SU-DHL-6 (cell line): ENCODE results near the gene RAI1.

Source experiments
- H2AFZ ChIP-seq: fragments of 200-600 bp; sonication (generic); 2 replicates; pipeline ENCODE4 v1.6.1; 2014; ENCODE audit warnings: low read depth, mild to moderate bottlenecking, moderate library complexity, mixed read lengths, antibody characterized with exemption, low read length; ENCODE audit not compliant: severe bottlenecking
- H3F3A ChIP-seq: fragments of 200-600 bp; shearing (Covaris generic); 2 replicates; pipeline ENCODE4 v1.6.0; 2016; ENCODE audit warnings: antibody characterized with exemption, mild to moderate bottlenecking; ENCODE audit not compliant: insufficient read depth
- H3K27ac ChIP-seq: fragments of 200-600 bp; sonication (generic); 2 replicates; pipeline ENCODE4 v1.5.1; 2016; ENCODE audit warnings: low read depth, mild to moderate bottlenecking, low read length, moderate library complexity, mixed read lengths
- H3K27me3 ChIP-seq: fragments of 200-600 bp; sonication (generic), shearing (Covaris generic); 2 replicates; pipeline ENCODE4 v1.6.0; 2014; ENCODE audit warnings: mild to moderate bottlenecking, low read length
- H3K36me3 ChIP-seq: fragments of 200-600 bp; sonication (generic); 2 replicates; pipeline ENCODE4 v1.6.1; 2014; ENCODE audit warnings: mild to moderate bottlenecking, low read length, mixed read lengths
- H3K4me2 ChIP-seq: fragments of 300-600, 200-600 bp; shearing (Covaris generic), sonication (generic); 2 replicates; pipeline ENCODE4 v1.6.0; 2014; ENCODE audit warnings: low read length, low read depth, mild to moderate bottlenecking; ENCODE audit not compliant: poor library complexity, severe bottlenecking
- H3K4me3 ChIP-seq: fragments of 200-600 bp; sonication (generic); 2 replicates; pipeline ENCODE4 v1.5.1; 2014; ENCODE audit warnings: antibody characterized with exemption, low read length, mild to moderate bottlenecking, mixed read lengths; ENCODE audit not compliant: insufficient read depth, poor library complexity, severe bottlenecking
- H3K79me2 ChIP-seq: fragments of 200-600 bp; sonication (generic); 2 replicates; pipeline ENCODE4 v1.6.1; 2014; ENCODE audit warnings: mild to moderate bottlenecking, low read length, moderate library complexity; ENCODE audit not compliant: insufficient read depth
- H3K9ac ChIP-seq: fragments of 200-600 bp; sonication (generic); 2 replicates; pipeline ENCODE4 v1.7.0; 2014; ENCODE audit warnings: mild to moderate bottlenecking, low read length
- H3K9me2 ChIP-seq: fragments of 200-600 bp; sonication (generic); replicated peaks from 2 replicates; pipeline ENCODE4 v1.6.1; 2014; ENCODE audit warnings: low read length; ENCODE audit not compliant: insufficient read depth
- H3K9me3 ChIP-seq: fragments of 200-600 bp; sonication (generic); 2 replicates; pipeline ENCODE4 v1.6.1; 2014; ENCODE audit warnings: low read length, mixed read lengths; ENCODE audit not compliant: insufficient read depth
- H4K20me1 ChIP-seq: fragments of 200-600 bp; sonication (generic); 2 replicates; pipeline ENCODE4 v1.6.1; 2014; ENCODE audit warnings: low read depth, mild to moderate bottlenecking, antibody characterized with exemption, low read length, moderate library complexity, mixed read lengths
- CTCF ChIP-seq: fragments of 200-600 bp; sonication (generic); IDR thresholded peaks from one replicate; pipeline ENCODE4 v1.5.1; 2017; ENCODE audit warnings: antibody characterized with exemption, mild to moderate bottlenecking, low read length, moderate library complexity; ENCODE audit not compliant: insufficient read depth, poor library complexity, severe bottlenecking
- EZH2phosphoT487 ChIP-seq: fragments of 200-600 bp; sonication (generic), shearing (Covaris generic); conservative IDR thresholded peaks from 2 replicates; pipeline ENCODE4 v1.6.1; 2018; ENCODE audit warnings: mild to moderate bottlenecking, antibody characterized with exemption, low read length, moderate library complexity, mixed read lengths

RAI1 gene

GRCh38 chr17:17710728-17711541, 29.7 kb downstream of the RAI1 start:
- H3K9me2 ChIP-seq = no peaks in the 10 kb centered on the region
- TF ChIP-seq EZH2phosphoT487 (no peak), CTCF (no peak)
- no peaks in the 10 kb centered on the region for H3K36me3 ChIP-seq
- H3K9me3 ChIP-seq = no peaks in the 10 kb centered on the region
- H3K79me2 ChIP-seq = no peaks in the 10 kb centered on the region
- no peaks in the 10 kb centered on the region for H3K27me3 ChIP-seq
- no peak overlapping the region for H2AFZ ChIP-seq
- no peak overlapping the region for H3K4me3 ChIP-seq
- no peaks in the 10 kb centered on the region for H4K20me1 ChIP-seq
- H3F3A ChIP-seq = no peaks in the 10 kb centered on the region
- no peak overlapping the region for H3K9ac ChIP-seq
- H3K4me2 ChIP-seq = no peak overlapping the region
- H3K27ac ChIP-seq = no peak overlapping the region

- H3F3A ChIP-seq = no peaks in the 10 kb centered on the region
- TF ChIP-seq EZH2phosphoT487 (no peak), CTCF (no peak)
- H3K27me3 ChIP-seq = no peaks in the 10 kb centered on the region
- H3K4me3 ChIP-seq = no peak overlapping the region
- H3K79me2 ChIP-seq = no peaks in the 10 kb centered on the region
- no peak overlapping the region for H3K9ac ChIP-seq
- no peaks in the 10 kb centered on the region for H4K20me1 ChIP-seq
- H3K9me3 ChIP-seq = no peaks in the 10 kb centered on the region
- H3K9me2 ChIP-seq = no peaks in the 10 kb centered on the region
- H3K36me3 ChIP-seq = no peaks in the 10 kb centered on the region
- no peak overlapping the region for H3K27ac ChIP-seq
- no peak overlapping the region for H3K4me2 ChIP-seq
- H2AFZ ChIP-seq = no peak overlapping the region
Measured at GRCh38 chr17:17711641-17712162, 30.4 kb downstream of the RAI1 start.

DNA sequence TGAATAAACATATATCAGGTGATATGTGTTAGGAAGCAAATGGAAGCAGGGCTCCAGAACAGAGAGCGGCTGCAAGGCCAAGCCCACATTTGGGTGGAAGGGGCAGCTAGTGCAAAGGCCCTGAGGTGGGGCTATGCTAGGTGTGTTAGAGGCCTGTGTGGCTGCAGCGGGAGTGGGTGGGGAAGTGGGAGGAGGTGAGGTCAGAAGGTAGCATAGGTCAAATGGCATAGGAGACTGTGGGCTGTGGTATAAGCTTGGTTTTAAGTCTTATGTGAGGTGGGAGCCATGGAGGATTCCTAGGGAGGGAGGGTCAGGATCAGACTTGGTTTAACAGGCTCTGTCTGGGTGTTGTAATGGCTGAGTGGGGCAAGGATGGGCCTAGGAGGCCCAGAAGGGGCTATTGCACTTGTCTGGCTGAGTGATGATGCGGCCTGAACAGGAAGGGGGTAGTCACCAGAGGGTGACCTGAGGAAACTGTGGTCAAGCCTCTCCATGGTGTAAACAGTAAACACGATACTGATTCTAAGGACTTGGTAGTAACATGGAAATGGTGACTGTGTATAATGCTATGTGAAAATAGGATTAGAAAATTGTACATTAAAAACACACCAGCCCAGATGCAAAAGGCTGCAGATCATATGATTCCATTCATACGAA, 31.1 kb downstream of the RAI1 start:
- H3K79me2 ChIP-seq = no peaks in the 10 kb centered on the region
- no peaks in the 10 kb centered on the region for H3K27me3 ChIP-seq
- H3F3A ChIP-seq = no peaks in the 10 kb centered on the region
- H3K36me3 ChIP-seq = no peaks in the 10 kb centered on the region
- H3K9me2 ChIP-seq = no peaks in the 10 kb centered on the region
- no peak overlapping the region for H3K9ac ChIP-seq
- no peak for TF ChIP-seq EZH2phosphoT487
- TF ChIP-seq CTCF = no peak
- no peak overlapping the region for H3K27ac ChIP-seq
- H3K4me3 ChIP-seq = no peak overlapping the region
- H2AFZ ChIP-seq = no peak overlapping the region
- H3K9me3 ChIP-seq = no peaks in the 10 kb centered on the region
- H3K4me2 ChIP-seq = no peak overlapping the region
- H4K20me1 ChIP-seq = no peaks in the 10 kb centered on the region
